Activated B cell treated with CpG ODN at 0.5 μM for 24 hours (primary cell): ENCODE data around the gene TMEM169. TPM values are rescaled to one million over a fixed set of nuclear protein-coding genes. Genes with fewer than 3 reads are reported as not detected.

ENCODE experiments used
- ATAC-seq: fragments of 200-7000 bp; cut with Tn5 transposase; one replicate; pipeline ENCODE4 v1.10.0; 2021; ENCODE audit warnings: low read depth, mild to moderate bottlenecking, moderate library complexity
- CTCF ChIA-PET: fragments of 350-600 bp; sonication (Branson Sonifier 250); formaldehyde crosslinking; loops from one replicate; lab custom pipeline; 2021; ENCODE audit warnings: antibody characterized with exemption; lab: Charles Lee
- POLR2A ChIA-PET: fragments of 350-600 bp; sonication (Branson Sonifier 250); formaldehyde crosslinking; loops from one replicate; lab custom pipeline; 2021; ENCODE audit warnings: antibody characterized with exemption; lab: Charles Lee
- DNase-seq: peaks from one replicate; pipeline ENCODE4 v3.0.0; 2022
- H3K27ac Mint-ChIP-seq: one replicate; pipeline ENCODE4 v1.8.0; 2020; ENCODE audit warnings: mixed read lengths
- H3K27me3 Mint-ChIP-seq: one replicate; pipeline ENCODE4 v1.8.0; 2021; ENCODE audit warnings: mixed read lengths
- H3K36me3 Mint-ChIP-seq: one replicate; pipeline ENCODE4 v1.8.0; 2021; ENCODE audit warnings: low read depth, mixed read lengths
- H3K4me1 Mint-ChIP-seq: one replicate; pipeline ENCODE4 v1.8.0; 2021; ENCODE audit warnings: mixed read lengths
- H3K4me3 Mint-ChIP-seq: one replicate; pipeline ENCODE4 v1.8.0; 2020; ENCODE audit warnings: mild to moderate bottlenecking, mixed read lengths
- H3K9me3 Mint-ChIP-seq: one replicate; pipeline ENCODE4 v1.8.0; 2020; ENCODE audit warnings: mixed read lengths
- intact Hi-C: fragments of 100-400 bp; cut with micrococcal nuclease; formaldehyde crosslinking; loops from one replicate; pipeline ENCODE4 v1.15.1; 2024
- total RNA-seq: library from RNA; stranded (reverse); gene quantifications from 2 replicates; pipeline ENCODE4 v1.2.3, GENCODE V29; 2022
- TF ChIP-seq, protein P1 (sequence below): fragments of 200-600 bp; IDR thresholded peaks from one replicate; pipeline ENCODE4 v1.8.0; 2022; ENCODE audit warnings: antibody characterized with exemption, mild to moderate bottlenecking

TMEM169 gene
- total RNA-seq, 1 donor from 2014 or later, result 0.40 TPM

DNA sequence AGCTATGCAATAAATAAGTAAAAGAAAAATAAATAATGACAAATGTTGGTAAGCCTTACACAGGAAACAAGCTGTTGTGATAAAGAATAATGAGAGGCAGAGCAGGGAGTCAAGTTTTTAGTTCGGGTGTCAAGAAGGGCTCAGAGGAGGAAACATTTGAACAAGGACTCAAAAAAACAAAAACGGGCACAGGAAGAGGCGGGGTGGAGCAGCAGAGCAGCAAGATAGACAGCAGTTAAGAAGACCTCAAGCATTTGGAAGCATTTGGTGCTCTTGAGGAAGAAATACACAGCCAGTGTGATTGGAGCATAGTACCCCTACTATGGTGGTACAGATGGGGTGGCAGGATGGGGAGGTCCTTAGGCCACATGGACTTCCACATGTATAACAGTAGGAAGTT, 2.8 kb downstream of the TMEM169 start:
- Mint-ChIP-seq H3K36me3 (peaks cover 2% of the 10 kb centered on the region), H3K4me3 (peak overlapping the region; percentile 26), H3K9me3 (no peaks in the 10 kb centered on the region), H3K27me3 (no peaks in the 10 kb centered on the region), H3K27ac (peak overlapping the region; percentile 64), H3K4me1 (peaks cover 51% of the 10 kb centered on the region)
- intact Hi-C loops, result no loop called here
- DNase-seq, result no peak
- ChIA-PET POLR2A (interaction anchor here (1.2 to 2.3 kb wide), 2 partner anchors 13 to 25 kb away, joined by 3 to 13 read pairs; partner anchors contain the start of gene XRCC5), CTCF (no interaction called here)
- no peak for ATAC-seq
- TF ChIP-seq, protein P1, sequence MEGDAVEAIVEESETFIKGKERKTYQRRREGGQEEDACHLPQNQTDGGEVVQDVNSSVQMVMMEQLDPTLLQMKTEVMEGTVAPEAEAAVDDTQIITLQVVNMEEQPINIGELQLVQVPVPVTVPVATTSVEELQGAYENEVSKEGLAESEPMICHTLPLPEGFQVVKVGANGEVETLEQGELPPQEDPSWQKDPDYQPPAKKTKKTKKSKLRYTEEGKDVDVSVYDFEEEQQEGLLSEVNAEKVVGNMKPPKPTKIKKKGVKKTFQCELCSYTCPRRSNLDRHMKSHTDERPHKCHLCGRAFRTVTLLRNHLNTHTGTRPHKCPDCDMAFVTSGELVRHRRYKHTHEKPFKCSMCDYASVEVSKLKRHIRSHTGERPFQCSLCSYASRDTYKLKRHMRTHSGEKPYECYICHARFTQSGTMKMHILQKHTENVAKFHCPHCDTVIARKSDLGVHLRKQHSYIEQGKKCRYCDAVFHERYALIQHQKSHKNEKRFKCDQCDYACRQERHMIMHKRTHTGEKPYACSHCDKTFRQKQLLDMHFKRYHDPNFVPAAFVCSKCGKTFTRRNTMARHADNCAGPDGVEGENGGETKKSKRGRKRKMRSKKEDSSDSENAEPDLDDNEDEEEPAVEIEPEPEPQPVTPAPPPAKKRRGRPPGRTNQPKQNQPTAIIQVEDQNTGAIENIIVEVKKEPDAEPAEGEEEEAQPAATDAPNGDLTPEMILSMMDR, result no peak

DNA sequence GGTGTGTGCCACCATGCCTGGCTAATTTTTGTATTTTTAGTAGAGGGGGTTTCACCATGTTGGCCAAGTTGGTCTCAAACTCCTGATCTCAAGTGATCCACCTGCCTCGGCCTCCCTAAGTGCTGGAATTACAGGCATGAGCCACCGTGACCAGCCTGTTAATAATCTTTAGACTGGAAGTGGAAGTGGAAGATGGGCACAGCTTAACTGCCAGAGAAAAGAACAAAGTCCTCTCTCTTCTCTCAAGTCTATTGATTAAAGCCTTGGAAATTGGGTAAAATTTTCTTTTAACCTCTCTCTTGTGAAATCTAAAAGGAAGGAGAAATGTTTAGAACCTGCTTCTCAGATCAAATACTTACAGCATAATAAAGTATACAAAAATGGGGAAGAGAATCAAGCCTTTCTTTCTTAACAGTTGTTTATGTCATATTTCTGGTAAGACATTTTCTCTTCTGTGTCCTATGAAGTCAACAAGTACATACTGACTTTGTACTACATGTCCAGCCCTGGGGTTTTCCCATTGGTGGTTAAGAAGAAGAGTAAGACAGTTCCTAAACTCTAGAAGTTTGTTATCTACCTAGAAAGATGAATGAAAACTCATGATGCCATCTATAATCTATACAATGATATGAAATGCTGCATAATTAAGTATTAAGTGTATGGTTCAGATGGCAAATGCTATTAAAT, 4.6 kb downstream of the TMEM169 start:
- no peak overlapping the region for H3K27ac Mint-ChIP-seq
- TF ChIP-seq, protein P1, result no peak
- H3K36me3 Mint-ChIP-seq, result peaks cover 2% of the 10 kb centered on the region
- ChIA-PET POLR2A (no interaction called here), CTCF (no interaction called here)
- H3K4me3 Mint-ChIP-seq, result no peak overlapping the region
- intact Hi-C loops, result no loop called here
- no peaks in the 10 kb centered on the region for H3K9me3 Mint-ChIP-seq
- DNase-seq (no peak), ATAC-seq (no peak)
- H3K27me3 Mint-ChIP-seq, result no peaks in the 10 kb centered on the region
- peaks cover 43% of the 10 kb centered on the region for H3K4me1 Mint-ChIP-seq

DNA sequence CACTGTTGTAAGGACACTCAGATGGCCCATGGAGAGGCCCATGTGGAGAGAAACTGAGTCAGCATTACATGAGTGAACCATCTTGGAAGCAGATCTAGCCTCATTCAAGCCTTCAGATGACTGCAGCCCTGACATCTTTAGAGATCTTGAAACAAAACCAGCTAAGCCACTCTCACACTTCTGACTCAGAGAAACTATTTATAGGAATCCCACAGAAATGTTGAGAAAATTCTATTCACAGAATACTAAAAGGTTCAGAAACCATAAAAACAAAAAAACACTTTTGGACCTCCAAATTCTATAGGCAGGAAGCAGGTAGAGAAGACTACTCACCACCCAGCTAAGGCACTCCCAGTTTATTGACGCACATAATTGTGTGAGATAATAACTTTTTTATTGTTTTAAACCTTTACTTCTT, 8.7 kb downstream of the TMEM169 start:
- ChIA-PET CTCF (no interaction called here), POLR2A (no interaction called here)
- peaks cover 3% of the 10 kb centered on the region for H3K4me1 Mint-ChIP-seq
- no peaks in the 10 kb centered on the region for H3K36me3 Mint-ChIP-seq
- no peak for ATAC-seq
- H3K4me3 Mint-ChIP-seq, result no peak overlapping the region
- H3K27me3 Mint-ChIP-seq, result no peaks in the 10 kb centered on the region
- intact Hi-C loops, result no loop called here
- H3K9me3 Mint-ChIP-seq, result no peaks in the 10 kb centered on the region
- TF ChIP-seq, protein P1, result no peak
- no peak for DNase-seq
- no peak overlapping the region for H3K27ac Mint-ChIP-seq

DNA sequence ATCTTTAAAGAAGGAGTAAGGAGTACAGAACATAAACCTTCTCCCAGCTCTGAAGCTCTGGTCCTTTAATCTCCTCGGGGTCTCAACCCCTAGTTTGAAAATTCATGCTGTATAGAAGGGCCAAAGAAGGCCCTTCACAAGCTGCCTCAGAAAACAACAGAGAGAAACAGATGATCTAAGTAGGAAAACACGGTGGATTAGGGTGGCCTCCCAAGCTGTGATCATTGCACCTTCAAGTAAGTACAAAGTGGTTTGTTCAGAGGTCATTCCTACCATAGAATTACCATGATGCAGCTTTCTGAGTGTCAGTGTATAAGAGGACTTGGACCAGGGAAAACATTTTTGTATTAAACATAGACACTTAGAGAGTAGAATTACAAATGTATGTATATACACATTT, 10.9 kb downstream of the TMEM169 start:
- ChIA-PET POLR2A (no interaction called here), CTCF (interaction anchor here (1.0 to 1.4 kb wide), 2 partner anchors 56 to 60 kb away, joined by 3 read pairs; no protein-coding TSS in a partner anchor)
- Mint-ChIP-seq H3K27ac (no peak overlapping the region), H3K4me3 (no peak overlapping the region), H3K4me1 (no peaks in the 10 kb centered on the region), H3K27me3 (no peaks in the 10 kb centered on the region), H3K9me3 (no peaks in the 10 kb centered on the region), H3K36me3 (no peaks in the 10 kb centered on the region)
- DNase-seq (no peak), ATAC-seq (no peak)
- intact Hi-C loops, result no loop called here
- TF ChIP-seq, protein P1, result no peak

DNA sequence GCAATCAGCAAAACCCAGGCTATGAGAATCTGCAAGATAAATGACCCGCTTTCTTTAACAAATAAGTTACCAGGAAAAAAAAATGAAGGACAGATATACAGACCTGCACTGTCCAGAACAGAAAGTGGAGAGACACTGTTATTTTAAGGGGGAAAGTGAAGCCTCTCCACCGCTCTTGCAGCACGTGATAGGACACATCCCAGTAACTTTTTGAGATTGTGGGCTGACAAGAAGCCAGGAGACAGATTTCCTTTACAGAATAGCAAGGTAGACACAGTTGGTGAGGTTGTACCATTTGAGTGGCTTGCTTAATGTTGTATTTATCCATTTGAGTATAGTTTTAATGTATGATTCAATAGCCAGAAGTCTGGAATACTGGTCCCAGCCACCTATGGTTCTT, 13.0 kb downstream of the TMEM169 start:
- intact Hi-C loops, result no loop called here
- Mint-ChIP-seq H3K27ac (no peak overlapping the region), H3K27me3 (no peaks in the 10 kb centered on the region), H3K4me3 (no peak overlapping the region), H3K9me3 (no peaks in the 10 kb centered on the region), H3K36me3 (peaks cover under 1% of the 10 kb centered on the region), H3K4me1 (no peaks in the 10 kb centered on the region)
- TF ChIP-seq, protein P1, result no peak
- ChIA-PET POLR2A (no interaction called here), CTCF (no interaction called here)
- DNase-seq, result no peak
- no peak for ATAC-seq
